CD4-positive, alpha-beta T cell treated with Interleukin-12 subunit alpha and Interleukin-12 subunit beta, for 1 hour (primary cell): ENCODE results near the gene HSD17B1.
A peak's percentile ranks its signal among the peaks of the same experiment; 100 is the strongest.
"Not testable (repeated sequence)": the region's sequence is repeated elsewhere in the genome, so short reads cannot be mapped to it uniquely, and the experiment has no call there.

Experiments
- DNase-seq: peaks from one replicate; pipeline ENCODE4 v3.0.0-alpha.2; 2020

The HSD17B1 gene, protein sequence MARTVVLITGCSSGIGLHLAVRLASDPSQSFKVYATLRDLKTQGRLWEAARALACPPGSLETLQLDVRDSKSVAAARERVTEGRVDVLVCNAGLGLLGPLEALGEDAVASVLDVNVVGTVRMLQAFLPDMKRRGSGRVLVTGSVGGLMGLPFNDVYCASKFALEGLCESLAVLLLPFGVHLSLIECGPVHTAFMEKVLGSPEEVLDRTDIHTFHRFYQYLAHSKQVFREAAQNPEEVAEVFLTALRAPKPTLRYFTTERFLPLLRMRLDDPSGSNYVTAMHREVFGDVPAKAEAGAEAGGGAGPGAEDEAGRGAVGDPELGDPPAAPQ

DNA sequence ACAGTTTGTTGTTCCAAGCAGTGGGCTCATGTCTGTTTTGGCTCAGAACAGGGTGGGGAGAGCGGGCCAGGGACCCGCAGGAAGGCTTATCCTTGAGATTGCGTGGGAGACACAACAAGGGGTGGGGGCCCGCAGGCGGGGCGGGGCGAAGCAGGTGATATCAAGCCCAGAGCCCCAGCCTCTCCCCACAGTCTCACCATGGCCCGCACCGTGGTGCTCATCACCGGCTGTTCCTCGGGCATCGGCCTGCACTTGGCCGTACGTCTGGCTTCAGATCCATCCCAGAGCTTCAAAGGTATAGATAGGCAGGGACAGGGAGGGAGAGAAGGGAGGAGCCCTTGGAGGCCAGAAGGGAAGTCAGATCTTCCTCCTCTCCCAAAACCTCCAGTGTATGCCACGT is at the start of gene HSD17B1:
Gene HSD17B1 (plus strand): TSS at position 188 of the 400 bp plus-strand sequence. CDS start 11 bp downstream, at position 199.
- DNase-seq, result not testable (repeated sequence)

DNA sequence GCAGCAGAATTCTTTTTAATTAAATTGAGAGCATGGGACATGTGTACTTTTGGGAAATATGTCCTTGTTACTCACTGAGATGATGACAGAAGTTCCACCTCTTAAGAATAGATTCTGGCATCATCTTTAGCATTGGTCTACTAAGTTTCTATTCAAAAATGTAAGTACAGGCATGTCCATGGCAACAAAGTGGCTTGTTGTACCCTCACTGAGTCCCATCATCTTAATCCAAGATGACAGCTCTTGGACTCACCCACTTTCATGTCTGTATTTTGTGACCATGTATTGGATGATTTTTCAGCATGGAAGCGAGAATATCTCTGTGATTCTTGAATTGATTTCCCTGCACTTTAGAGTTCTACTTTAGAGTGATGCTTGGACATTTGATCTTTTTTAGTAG is 49.8 kb upstream of the HSD17B1 start:
- DNase-seq, result no peak

GRCh38 chr17:42507671-42508070 is 45.1 kb upstream of the HSD17B1 start:
- no peak for DNase-seq

DNA sequence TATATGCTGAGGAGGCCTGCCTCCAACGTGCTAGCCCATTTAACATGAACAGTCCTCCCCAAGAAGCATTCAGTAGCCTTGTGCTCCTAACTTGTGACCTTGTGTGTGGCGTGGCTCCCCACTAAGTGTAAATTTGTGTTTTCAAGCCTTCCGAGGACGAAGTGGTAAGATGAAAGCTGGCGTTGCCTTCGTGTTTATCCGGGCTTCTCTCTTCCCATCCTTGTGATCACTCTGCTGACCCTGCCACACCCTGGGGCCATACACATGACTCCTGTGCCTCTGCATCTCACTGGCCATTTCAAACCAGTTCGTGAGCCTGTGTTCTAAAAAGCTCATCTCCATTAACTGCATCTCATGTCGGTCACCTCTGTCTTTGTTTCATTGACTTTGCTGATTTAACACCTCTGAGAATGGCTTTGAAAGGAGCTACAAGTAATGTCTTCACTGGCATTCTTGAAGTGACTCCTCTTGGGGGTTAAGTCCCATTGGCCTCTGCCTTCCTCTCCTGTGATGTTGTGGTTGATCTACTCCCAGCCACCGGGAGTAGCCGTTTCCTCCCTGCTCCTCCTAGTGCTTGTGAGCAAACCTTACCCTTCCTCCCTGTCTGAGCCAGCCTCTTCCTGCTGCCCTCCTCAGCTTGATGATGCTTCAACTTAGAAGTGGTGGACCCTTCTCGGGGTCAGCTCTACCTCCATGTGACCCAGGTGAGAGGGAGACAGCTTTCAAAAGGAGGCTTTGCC is 44.1 kb upstream of the HSD17B1 start:
- no peak for DNase-seq

DNA sequence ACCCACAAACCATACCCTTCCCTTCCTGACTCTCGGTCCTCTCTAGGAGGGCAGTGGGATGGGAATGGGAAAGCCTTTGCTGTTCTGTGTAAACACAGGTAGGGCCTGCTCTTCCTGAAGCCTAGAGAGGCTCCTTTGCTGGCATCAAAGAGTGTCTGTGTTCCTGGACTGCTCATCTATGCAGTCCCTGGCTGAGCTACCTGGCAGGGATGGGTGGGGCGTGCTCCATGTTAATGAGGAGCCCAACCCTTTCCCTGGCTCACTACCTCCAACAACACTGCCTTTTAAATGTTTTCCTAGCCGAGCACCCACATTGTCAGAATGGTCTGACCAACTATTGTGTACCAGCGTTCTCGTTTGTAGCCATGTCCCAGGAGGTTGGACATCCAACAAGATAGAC is 43.3 kb upstream of the HSD17B1 start:
- DNase-seq, result no peak

DNA sequence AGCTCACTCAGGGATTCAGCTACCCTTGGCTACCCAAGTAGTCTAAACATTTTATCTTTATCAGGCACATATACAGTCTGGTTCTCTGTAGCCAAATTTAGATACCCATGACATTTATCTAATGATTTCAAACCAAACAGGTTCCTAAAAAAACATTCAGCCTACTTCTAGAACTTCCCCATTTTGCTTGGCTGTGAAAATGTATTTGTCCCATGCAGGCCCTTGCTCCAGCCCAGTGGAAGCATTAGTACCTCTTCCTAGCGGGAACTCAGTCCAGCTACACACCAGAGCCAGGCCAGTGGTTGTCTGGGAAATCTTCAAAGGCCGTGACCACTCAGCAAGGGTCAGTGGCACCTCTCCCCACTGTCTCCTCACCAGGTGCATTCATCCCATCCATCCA is 42.9 kb upstream of the HSD17B1 start:
- no peak for DNase-seq

DNA sequence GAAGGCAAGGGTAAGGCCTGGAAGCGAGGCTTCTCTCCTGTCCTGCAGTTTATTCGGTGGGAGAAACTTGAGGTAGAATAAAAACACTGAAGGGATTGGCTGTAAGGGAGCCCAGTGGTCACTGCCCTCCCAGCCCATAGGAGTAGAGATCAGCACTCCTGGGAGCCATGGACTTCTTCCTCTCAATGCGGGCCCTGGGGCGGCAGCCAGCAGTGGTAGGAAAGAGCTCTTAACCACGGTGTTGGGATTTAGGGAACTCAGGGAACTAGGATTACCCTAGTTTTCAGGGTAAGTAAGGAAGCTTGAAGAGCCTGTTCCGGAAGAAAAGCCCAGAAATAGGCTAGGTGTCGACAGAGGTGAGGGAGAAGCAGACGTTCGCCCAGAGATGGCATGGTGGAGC is 40.5 kb upstream of the HSD17B1 start:
- DNase-seq, result no peak

DNA sequence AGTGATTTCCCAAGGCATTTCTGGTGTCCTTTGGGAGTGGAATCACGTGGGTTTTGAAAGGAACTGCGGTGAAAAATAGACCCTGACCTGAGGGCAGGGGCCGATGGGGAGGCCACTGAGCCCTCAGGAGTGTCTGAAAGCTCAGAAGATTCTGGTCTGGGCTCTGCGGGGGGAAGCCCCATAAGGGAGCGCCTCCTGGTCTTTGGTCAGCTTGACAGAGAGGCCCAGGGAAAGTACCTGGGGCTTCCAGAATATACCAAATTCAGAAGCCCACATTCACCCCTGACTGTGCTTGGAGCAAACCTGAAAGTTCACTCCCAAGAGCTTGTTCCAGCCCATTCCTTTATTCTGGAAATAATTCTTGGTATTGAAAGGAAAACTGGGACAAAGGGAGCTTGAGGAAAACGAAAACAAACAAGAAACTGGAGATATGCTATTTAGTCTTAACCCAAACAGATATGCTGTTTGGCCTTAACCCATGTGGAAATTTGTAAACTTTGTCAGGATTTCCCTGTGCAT is 39.9 kb upstream of the HSD17B1 start:
- no peak for DNase-seq

- DNase-seq, result no peak
Observed at GRCh38 chr17:42513686-42514085, 39.0 kb upstream of the HSD17B1 start.

DNA sequence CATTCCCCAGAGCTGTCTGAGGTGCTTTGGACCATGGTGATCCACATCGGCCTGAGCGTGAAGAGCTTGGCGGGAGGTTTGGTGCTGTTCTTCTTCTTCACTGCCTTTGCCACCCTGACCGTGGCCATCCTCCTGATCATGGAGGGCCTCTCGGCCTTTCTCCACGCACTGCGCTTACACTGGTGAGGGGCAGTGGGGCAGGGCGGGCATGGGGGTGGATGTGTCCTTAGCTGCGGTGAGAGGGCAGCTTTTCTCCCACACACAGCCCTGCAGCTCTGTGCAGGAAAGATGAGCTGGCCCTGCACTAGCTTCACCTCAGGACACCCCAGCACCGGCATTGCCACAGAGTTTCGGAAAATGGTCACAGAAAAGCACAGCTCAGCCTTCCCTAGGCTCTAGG is 38.4 kb upstream of the HSD17B1 start:
- no peak for DNase-seq

- no peak for DNase-seq
Observed at GRCh38 chr17:42514867-42515266, 37.9 kb upstream of the HSD17B1 start.

DNA sequence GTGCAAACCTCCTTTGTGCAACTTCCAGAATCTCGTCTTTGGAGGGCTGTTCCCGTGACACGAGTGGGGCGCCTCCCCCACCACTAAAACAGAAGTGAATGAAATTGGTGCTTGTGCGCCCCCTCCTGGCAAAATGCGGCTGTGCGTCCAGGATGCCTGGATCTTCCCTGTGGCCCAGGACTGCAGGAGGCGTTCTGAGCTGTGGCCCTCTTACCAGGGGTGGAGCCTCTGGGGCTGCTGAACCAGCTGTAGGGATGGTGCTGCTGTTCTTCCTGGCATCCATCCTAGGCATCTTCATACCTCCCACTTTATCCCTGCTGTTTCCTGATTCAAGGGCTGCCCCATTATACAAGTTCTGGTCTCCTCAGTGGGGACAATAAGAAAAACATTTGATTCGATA is 35.2 kb upstream of the HSD17B1 start:
- peak; percentile 82 for DNase-seq

DNA sequence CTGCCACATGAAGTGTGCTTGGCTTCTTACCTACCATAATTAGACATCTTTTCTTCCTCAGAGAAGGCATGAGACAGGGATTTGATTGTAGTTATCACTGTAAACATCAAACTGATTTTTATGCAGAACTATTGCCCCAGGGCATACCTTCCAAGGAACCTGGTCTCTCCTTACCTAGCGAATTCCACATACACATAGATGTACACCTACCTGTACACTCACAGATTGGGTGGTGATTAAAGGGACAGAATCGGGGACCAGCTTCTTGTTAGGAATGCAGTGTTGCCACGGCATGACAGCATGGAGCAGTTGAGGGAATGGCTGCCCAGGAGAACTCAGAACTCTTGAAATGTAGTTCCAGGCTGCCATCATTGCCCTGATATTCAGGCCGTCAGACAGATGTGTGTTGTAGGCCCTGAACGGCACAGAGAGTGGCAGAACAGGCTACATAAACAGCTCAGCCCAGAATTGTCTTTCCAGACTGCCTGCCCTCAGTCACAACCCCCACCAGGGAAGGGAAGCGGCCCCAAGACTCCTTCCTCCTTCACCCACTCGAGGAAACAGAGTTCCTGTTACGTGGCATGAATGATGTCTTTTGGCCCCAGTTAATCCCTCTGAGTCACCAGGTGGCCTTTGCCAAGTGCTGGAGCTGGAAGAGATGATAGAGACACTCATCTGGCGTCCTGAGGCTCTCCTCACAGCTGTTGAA is 34.5 kb upstream of the HSD17B1 start:
- DNase-seq, result no peak

DNA sequence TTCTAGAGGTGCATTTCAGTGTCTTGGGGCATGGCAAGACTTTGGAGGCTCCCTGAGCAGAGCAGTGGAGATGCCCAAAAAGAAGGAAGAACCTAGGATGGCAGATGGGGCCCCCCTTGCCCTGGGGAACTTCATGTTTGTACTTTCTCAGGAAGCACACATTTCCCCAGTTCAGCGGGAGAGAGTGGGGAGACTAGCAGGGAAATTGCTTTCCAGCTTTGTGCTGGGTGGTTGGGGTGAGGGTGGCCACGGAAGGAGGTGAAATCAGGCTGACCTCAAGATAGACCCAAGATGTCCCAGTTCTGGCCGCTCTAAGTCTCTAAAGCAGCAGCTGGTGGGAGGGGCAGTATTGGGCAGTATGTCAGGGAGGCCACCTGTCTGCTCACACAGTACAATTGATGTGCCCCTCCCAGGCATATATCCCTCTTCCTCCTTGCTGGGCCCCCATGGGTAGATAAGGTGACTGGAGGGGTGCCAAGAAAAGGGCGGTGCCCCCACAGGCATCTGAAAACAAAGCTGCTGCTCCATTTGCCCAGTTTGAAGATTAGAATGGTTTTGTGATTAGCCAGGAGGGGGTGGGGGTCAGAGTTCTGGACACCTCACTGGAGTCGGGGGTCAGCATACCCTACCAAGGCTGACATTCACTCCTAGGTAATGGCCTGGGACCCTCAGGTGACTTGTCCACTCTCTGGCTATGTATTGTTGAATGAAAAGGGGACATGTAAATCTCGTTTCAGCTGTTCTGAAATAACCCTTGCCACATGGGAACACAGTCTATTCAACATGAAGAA is 33.8 kb upstream of the HSD17B1 start:
- DNase-seq, result no peak

GRCh38 chr17:42519546-42520491 is 32.9 kb upstream of the HSD17B1 start:
- DNase-seq, result no peak

DNA sequence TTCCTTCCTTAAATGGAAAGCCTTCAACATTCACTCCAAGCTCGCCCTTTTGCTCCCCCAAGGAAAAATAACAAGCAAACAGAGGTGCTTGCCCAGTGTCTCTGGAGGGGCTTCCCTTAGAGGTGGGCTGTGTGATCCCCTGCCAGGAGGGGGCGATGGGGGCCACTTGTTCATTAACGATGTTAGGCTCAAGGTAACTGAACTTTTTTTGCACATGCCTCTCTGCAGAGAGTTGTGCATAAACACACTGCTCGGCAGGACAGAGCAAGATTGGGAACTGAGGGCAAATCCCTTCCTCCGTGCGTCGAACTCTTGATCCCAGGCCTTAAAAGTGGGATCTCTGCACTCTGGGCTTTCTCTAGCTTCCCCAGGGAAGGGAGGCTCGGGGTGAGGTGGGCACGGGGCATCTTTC is 32.2 kb upstream of the HSD17B1 start:
- DNase-seq, result peak; percentile 17

DNA sequence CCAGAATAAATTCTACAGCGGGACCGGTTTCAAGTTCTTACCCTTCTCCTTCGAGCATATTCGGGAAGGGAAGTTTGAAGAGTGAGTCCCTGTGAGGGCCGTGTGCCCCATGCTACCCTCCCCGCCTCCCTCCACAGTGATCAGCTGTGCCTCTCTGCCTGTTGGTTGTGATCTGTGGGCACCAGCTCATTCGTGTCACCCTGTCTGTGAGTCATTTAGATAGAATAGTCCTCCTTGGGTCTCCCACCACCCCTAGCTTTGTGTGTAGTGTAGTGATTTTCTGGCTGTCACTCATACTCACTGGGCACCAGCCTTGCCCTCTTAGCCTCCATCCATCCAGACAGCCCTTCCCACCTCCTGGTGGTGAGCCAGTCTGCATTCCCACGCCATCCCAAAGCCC is 31.7 kb upstream of the HSD17B1 start:
- DNase-seq, result no peak

DNA sequence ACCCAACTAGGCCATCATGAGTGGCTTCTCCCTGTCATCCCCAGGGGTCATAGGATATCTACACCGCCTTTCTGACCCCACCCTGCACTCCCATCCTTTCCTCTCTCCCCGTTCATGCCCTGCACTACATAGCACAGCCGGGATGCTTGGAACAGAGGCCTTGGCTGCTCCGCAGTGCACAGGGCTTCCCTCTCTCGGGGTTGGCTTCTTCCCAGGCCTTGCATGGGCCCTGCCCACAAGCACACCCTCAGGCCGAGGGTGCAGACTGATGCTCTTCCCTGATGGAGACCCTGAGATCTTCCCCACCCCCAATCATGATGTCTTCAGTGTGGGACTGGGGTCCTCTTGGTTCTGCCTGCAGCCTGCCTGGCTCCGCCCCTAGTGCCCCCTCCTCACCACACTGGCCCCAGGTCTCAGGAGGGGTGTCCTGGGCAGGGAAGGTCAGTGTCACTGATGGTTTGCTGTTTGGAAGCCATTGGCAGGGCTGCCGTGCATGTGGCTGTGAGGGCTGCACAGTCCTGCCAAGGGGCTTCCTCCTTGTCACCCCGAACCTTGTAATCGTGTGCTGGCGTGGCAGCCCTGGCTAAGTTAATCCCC is 31.0 kb upstream of the HSD17B1 start:
- DNase-seq, result no peak

DNA sequence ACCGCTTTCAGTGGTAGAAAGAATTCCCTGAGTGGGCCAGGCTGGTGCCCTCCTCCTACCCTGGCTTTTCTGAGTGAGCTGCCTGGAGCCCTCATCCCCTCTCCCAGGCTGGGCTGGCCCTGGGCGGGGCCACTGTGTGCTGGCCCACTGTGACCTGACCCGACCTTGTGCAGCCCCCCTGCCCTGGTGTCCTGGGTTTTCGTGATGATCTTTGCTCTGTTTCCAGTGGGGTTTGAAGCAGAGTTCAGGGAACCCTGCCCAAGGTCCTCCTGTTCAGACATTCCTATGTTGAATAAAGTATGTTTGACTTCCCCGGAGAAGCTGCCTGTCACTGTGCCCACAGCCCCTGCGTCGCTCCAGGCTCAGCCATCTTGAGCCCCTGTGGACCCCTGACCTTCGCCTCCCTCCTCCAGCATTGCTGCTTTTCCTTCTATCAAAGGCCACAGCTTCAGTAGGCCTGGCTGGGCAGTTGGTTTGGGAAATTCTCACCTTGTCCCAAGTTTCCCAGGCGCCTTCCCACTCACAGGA is 30.4 kb upstream of the HSD17B1 start:
- no peak for DNase-seq

- no peak for DNase-seq
Observed at GRCh38 chr17:42522798-42523278, 29.9 kb upstream of the HSD17B1 start.

DNA sequence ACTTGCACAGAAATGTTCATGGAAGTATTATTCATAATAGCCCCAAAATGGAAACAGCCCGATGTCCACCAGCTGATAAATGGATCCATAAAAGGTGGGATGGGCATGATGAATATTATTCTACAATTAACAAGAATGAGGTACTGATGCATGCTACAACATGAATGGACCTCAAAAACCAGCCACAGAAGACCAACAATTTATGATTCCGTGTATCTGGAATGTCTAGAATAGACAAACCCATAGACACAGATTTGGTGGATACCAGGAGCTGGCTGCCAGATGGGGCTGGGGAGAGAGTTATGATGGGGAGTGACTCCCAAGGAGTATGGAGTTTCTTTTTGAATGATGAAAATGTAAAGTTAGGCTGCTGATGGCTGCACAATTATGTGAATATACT is 27.5 kb upstream of the HSD17B1 start:
- no peak for DNase-seq
